Epithelial cell of prostate (primary cell): ENCODE measurements around the gene SFR1.
"Not testable (repeated sequence)": the region's sequence is repeated elsewhere in the genome, so short reads cannot be mapped to it uniquely, and the experiment has no call there.

ENCODE experiments used
- DNase-seq: peaks from one replicate; pipeline ENCODE4 v3.0.0-alpha.2; 2011; ENCODE audit warnings: low read depth, low spot score
- H3K27ac ChIP-seq: fragments of 450-650 bp; 2 replicates; pipeline ENCODE4 v1.5.1; 2017; ENCODE audit warnings: mild to moderate bottlenecking

The SFR1 gene

GRCh38 chr10:104151737-104152136 is 29.8 kb downstream of the SFR1 start:
- no peak for DNase-seq
- no peak overlapping the region for H3K27ac ChIP-seq

DNA sequence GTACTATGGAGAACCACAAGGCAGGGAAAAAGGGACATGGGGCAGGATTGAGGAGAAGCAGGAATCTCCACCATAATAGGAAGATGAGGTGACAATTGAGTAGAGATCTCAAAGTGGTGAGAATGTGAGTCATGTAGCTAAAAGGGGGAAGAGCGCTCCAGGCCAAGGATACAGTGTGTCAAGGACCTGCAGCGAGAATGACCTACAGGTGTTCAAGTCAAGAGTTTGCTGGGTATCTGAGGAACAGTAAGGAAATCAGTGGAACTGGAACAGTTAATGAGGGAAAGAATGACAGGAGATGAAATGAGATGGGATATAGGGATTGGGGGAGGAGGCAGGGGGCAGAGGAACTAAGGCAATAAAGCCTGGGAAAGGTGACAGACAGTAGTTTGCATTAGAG is 33.6 kb downstream of the SFR1 start:
- no peak for DNase-seq
- H3K27ac ChIP-seq = no peak overlapping the region

GRCh38 chr10:104170610-104171254 is 48.8 kb downstream of the SFR1 start:
- no peak overlapping the region for H3K27ac ChIP-seq
- DNase-seq = no peak

GRCh38 chr10:104174136-104174535 is 52.2 kb downstream of the SFR1 start:
- not testable (repeated sequence) for H3K27ac ChIP-seq, DNase-seq
